BE2C (cell line): ENCODE results near the gene DPF3.

ENCODE experiments used
- DNase-seq: peaks from one replicate; pipeline ENCODE4 v3.0.0-alpha.2; 2020
- H3K27me3 ChIP-seq: fragments of 250-450 bp; sonication (Bioruptor Pico); 2 replicates; pipeline ENCODE4 v1.5.1; 2020; ENCODE audit warnings: mild to moderate bottlenecking
- H3K36me3 ChIP-seq: fragments of 250-450 bp; sonication (Bioruptor Pico); 2 replicates; pipeline ENCODE4 v1.5.1; 2020; ENCODE audit warnings: mild to moderate bottlenecking
- H3K4me1 ChIP-seq: fragments of 250-450 bp; sonication (Bioruptor Pico); 2 replicates; pipeline ENCODE4 v1.5.1; 2020
- H3K4me3 ChIP-seq: 2 replicates; pipeline ENCODE4 v1.5.1; 2011; ENCODE audit warnings: low read depth, low read length
- H3K9me3 ChIP-seq: fragments of 250-450 bp; sonication (Bioruptor Pico); 2 replicates; pipeline ENCODE4 v1.5.1; 2020
- CTCF ChIP-seq: IDR thresholded peaks from 2 replicates; pipeline ENCODE4 v1.5.1; 2012; ENCODE audit warnings: mild to moderate bottlenecking, low read depth, low read length

The DPF3 gene

GRCh38 chr14:72849222-72849621, 44.7 kb downstream of the DPF3 start:
- Histone ChIP-seq H3K9me3 (no peaks in the 10 kb centered on the region), H3K27me3 (no peaks in the 10 kb centered on the region), H3K36me3 (no peaks in the 10 kb centered on the region), H3K4me1 (no peaks in the 10 kb centered on the region; the same call in 1 of the 2 replicates), H3K4me3 (no peak overlapping the region)
- no peak for TF ChIP-seq CTCF
- no peak for DNase-seq

GRCh38 chr14:72847721-72848120, 46.2 kb downstream of the DPF3 start:
- H3K36me3 ChIP-seq, result no peaks in the 10 kb centered on the region
- no peaks in the 10 kb centered on the region for H3K27me3 ChIP-seq
- H3K9me3 ChIP-seq, result no peaks in the 10 kb centered on the region
- no peak for TF ChIP-seq CTCF
- H3K4me3 ChIP-seq, result no peak overlapping the region
- no peak for DNase-seq
- no peaks in the 10 kb centered on the region; the same call in 1 of the 2 replicates for H3K4me1 ChIP-seq

GRCh38 chr14:72845683-72846082, 48.2 kb downstream of the DPF3 start:
- H3K9me3 ChIP-seq, result no peaks in the 10 kb centered on the region
- DNase-seq, result no peak
- H3K36me3 ChIP-seq, result no peaks in the 10 kb centered on the region
- H3K27me3 ChIP-seq, result no peaks in the 10 kb centered on the region
- no peaks in the 10 kb centered on the region for H3K4me1 ChIP-seq
- no peak overlapping the region for H3K4me3 ChIP-seq
- TF ChIP-seq CTCF, result no peak

- TF ChIP-seq CTCF, result no peak
- no peaks in the 10 kb centered on the region for H3K4me1 ChIP-seq
- H3K27me3 ChIP-seq, result no peaks in the 10 kb centered on the region
- DNase-seq, result no peak
- H3K9me3 ChIP-seq, result no peaks in the 10 kb centered on the region
- H3K36me3 ChIP-seq, result no peaks in the 10 kb centered on the region
- H3K4me3 ChIP-seq, result no peak overlapping the region
Measured at GRCh38 chr14:72845196-72845595, 48.7 kb downstream of the DPF3 start.

GRCh38 chr14:72844524-72844923, 49.4 kb downstream of the DPF3 start:
- no peaks in the 10 kb centered on the region for H3K4me1 ChIP-seq
- no peak for DNase-seq
- TF ChIP-seq CTCF, result no peak
- H3K4me3 ChIP-seq, result no peak overlapping the region
- no peaks in the 10 kb centered on the region for H3K9me3 ChIP-seq
- no peaks in the 10 kb centered on the region for H3K36me3 ChIP-seq
- no peaks in the 10 kb centered on the region for H3K27me3 ChIP-seq

- H3K4me3 ChIP-seq, result no peak overlapping the region
- H3K27me3 ChIP-seq, result no peaks in the 10 kb centered on the region
- TF ChIP-seq CTCF, result no peak
Measured at GRCh38 chr14:72839753-72840607, 53.9 kb downstream of the DPF3 start.

More at GRCh38 chr14:72839753-72840607, 53.9 kb downstream of the DPF3 start:
- Histone ChIP-seq H3K36me3 (no peaks in the 10 kb centered on the region), H3K9me3 (no peaks in the 10 kb centered on the region), H3K4me1 (no peaks in the 10 kb centered on the region)
- DNase-seq, result no peak
